ENCODE data around the gene LST1.

GRCh38 chr6:31574106-31575061, 11.7 kb upstream of the LST1 start:
- no peak for TF ChIP-seq EZH2phosphoT487 (IDR thresholded peaks at IDR 0.05; ENCODE audit: borderline replicate concordance, low read depth, low read length)
- TF ChIP-seq, protein P1, sequence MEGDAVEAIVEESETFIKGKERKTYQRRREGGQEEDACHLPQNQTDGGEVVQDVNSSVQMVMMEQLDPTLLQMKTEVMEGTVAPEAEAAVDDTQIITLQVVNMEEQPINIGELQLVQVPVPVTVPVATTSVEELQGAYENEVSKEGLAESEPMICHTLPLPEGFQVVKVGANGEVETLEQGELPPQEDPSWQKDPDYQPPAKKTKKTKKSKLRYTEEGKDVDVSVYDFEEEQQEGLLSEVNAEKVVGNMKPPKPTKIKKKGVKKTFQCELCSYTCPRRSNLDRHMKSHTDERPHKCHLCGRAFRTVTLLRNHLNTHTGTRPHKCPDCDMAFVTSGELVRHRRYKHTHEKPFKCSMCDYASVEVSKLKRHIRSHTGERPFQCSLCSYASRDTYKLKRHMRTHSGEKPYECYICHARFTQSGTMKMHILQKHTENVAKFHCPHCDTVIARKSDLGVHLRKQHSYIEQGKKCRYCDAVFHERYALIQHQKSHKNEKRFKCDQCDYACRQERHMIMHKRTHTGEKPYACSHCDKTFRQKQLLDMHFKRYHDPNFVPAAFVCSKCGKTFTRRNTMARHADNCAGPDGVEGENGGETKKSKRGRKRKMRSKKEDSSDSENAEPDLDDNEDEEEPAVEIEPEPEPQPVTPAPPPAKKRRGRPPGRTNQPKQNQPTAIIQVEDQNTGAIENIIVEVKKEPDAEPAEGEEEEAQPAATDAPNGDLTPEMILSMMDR (conservative IDR thresholded peaks at IDR 0.05; ENCODE audit: low read length), result peak; percentile 64

All from OCI-LY7 (cell line).